Right hindlimb (tissue), 1 donor: ENCODE results near the gene SIGLEC11.
"Not testable (repeated sequence)": the region's sequence is repeated elsewhere in the genome, so short reads cannot be mapped to it uniquely, and the experiment has no call there.

ENCODE experiments used
- DNase-seq: peaks from one replicate; pipeline ENCODE4 v3.0.0-alpha.2; 2018

The SIGLEC11 gene

GRCh38 chr19:49981603-49982593, 20.9 kb upstream of the SIGLEC11 start:
- DNase-seq = no peak

- no peak for DNase-seq
These were observed 17.4 kb upstream of the SIGLEC11 start for GRCh38 chr19:49978324-49978723.

- DNase-seq = no peak
These were observed 16.9 kb upstream of the SIGLEC11 start for GRCh38 chr19:49977881-49978280.

- no peak for DNase-seq
These were observed 16.1 kb upstream of the SIGLEC11 start for GRCh38 chr19:49977076-49977475.

- DNase-seq = no peak
These were observed 15.5 kb upstream of the SIGLEC11 start for GRCh38 chr19:49976496-49976895.

- no peak for DNase-seq
These were observed 14.1 kb upstream of the SIGLEC11 start for GRCh38 chr19:49975051-49975450.

GRCh38 chr19:49973987-49974386, 13.0 kb upstream of the SIGLEC11 start:
- no peak for DNase-seq

- no peak for DNase-seq
These were observed 11.9 kb upstream of the SIGLEC11 start for GRCh38 chr19:49972841-49973240.

- no peak for DNase-seq
These were observed 11.0 kb upstream of the SIGLEC11 start for GRCh38 chr19:49971991-49972411.

GRCh38 chr19:49969355-49969754, 8.4 kb upstream of the SIGLEC11 start:
- DNase-seq = not testable (repeated sequence)

- DNase-seq = no peak
These were observed 7.4 kb upstream of the SIGLEC11 start for GRCh38 chr19:49968279-49968922.

- DNase-seq = not testable (repeated sequence)
These were observed 1.1 kb downstream of the SIGLEC11 start for GRCh38 chr19:49959892-49960291.

GRCh38 chr19:49958596-49958995, 2.4 kb downstream of the SIGLEC11 start:
- DNase-seq = not testable (repeated sequence)

GRCh38 chr19:49958144-49958543, 2.8 kb downstream of the SIGLEC11 start:
- not testable (repeated sequence) for DNase-seq

GRCh38 chr19:49957262-49957915, 3.6 kb downstream of the SIGLEC11 start:
- no peak for DNase-seq

GRCh38 chr19:49956115-49956495, 4.9 kb downstream of the SIGLEC11 start:
- DNase-seq = no peak

- DNase-seq = peak; percentile 46
These were observed 6.0 kb downstream of the SIGLEC11 start for GRCh38 chr19:49954933-49955332.

- DNase-seq = peak; percentile 53
These were observed 6.7 kb downstream of the SIGLEC11 start for GRCh38 chr19:49954092-49954829.

- DNase-seq = no peak
These were observed 7.6 kb downstream of the SIGLEC11 start for GRCh38 chr19:49953416-49953815.

GRCh38 chr19:49952906-49953305, 8.1 kb downstream of the SIGLEC11 start:
- no peak for DNase-seq

- DNase-seq = no peak
These were observed 8.5 kb downstream of the SIGLEC11 start for GRCh38 chr19:49952479-49952836.

GRCh38 chr19:49951806-49952478, 9.0 kb downstream of the SIGLEC11 start:
- DNase-seq = no peak
